Osteoblast (primary cell): ENCODE results near the gene KRT6A. TPM values are rescaled to one million over a fixed set of nuclear protein-coding genes. Genes with fewer than 3 reads are reported as not detected.

ENCODE experiments used
- DNase-seq: peaks from one replicate; pipeline ENCODE4 v3.0.0; 2011; ENCODE audit warnings: low spot score, mixed read lengths; ENCODE audit not compliant: insufficient read length; ENCODE audit errors: missing footprints
- H2AFZ ChIP-seq: 2 replicates; pipeline ENCODE4 v1.6.0; 2011; ENCODE audit warnings: mild to moderate bottlenecking, low read length
- H3K27ac ChIP-seq: 2 replicates; pipeline ENCODE4 v1.5.1; 2011; ENCODE audit warnings: mild to moderate bottlenecking, low read depth, low read length, moderate library complexity
- H3K27me3 ChIP-seq: 2 replicates; pipeline ENCODE4 v1.6.0; 2012; ENCODE audit warnings: mild to moderate bottlenecking, control low read depth, inconsistent platforms, low read length, moderate library complexity; ENCODE audit not compliant: insufficient read depth
- H3K36me3 ChIP-seq: 2 replicates; pipeline ENCODE4 v1.5.1; 2011; ENCODE audit warnings: mild to moderate bottlenecking, low read length, control low read depth, moderate library complexity; ENCODE audit not compliant: insufficient read depth
- H3K4me1 ChIP-seq: 2 replicates; pipeline ENCODE4 v1.5.1; 2011; ENCODE audit warnings: mild to moderate bottlenecking, low read length, control low read depth, moderate library complexity; ENCODE audit not compliant: insufficient read depth
- H3K4me2 ChIP-seq: 2 replicates; pipeline ENCODE4 v1.6.0; 2011; ENCODE audit warnings: mild to moderate bottlenecking, low read length; ENCODE audit not compliant: insufficient read depth
- H3K4me3 ChIP-seq: fragments of 200-600 bp; sonication (generic); 3 replicates; pipeline ENCODE4 v1.5.1; 2012; ENCODE audit warnings: mild to moderate bottlenecking, low read length, inconsistent platforms; ENCODE audit not compliant: insufficient read depth
- H3K79me2 ChIP-seq: 2 replicates; pipeline ENCODE4 v1.6.0; 2012; ENCODE audit warnings: mild to moderate bottlenecking, low read length, control low read depth, inconsistent platforms; ENCODE audit not compliant: insufficient read depth
- H3K9me3 ChIP-seq: 2 replicates; pipeline ENCODE4 v1.5.1; 2011; ENCODE audit warnings: low read depth, low read length, control low read depth
- H4K20me1 ChIP-seq: 2 replicates; pipeline ENCODE4 v1.6.0; 2012; ENCODE audit warnings: mild to moderate bottlenecking, low read length, control low read depth; ENCODE audit not compliant: insufficient read depth
- total RNA-seq: library from RNA; depleted of rRNA; stranded (reverse); fragments of >200 nt; gene quantifications from 2 replicates; pipeline ENCODE4 v1.2.3, GENCODE V29; 2012
- TF ChIP-seq, protein P1 (sequence below): IDR thresholded peaks from 2 replicates; pipeline ENCODE4 v1.5.1; 2011; ENCODE audit warnings: mild to moderate bottlenecking, low read depth, low read length, moderate library complexity; ENCODE audit errors: extremely low read depth

KRT6A gene
- total RNA-seq, result under 0.01 and 0.72 TPM in 2 replicates

GRCh38 chr12:52493172-52493571 lies at the start of gene KRT6A:
Gene KRT6A (minus strand): TSS chr12:52493257. CDS start chr12:52493188, 69 bp downstream.
- H3K4me2 ChIP-seq, result no peak within 1 kb of the TSS

GRCh38 chr12:52542157-52542556 lies 49.1 kb upstream of the KRT6A start:
- H3K27me3 ChIP-seq, result peaks cover 9% of the 10 kb centered on the region
- TF ChIP-seq, protein P1, sequence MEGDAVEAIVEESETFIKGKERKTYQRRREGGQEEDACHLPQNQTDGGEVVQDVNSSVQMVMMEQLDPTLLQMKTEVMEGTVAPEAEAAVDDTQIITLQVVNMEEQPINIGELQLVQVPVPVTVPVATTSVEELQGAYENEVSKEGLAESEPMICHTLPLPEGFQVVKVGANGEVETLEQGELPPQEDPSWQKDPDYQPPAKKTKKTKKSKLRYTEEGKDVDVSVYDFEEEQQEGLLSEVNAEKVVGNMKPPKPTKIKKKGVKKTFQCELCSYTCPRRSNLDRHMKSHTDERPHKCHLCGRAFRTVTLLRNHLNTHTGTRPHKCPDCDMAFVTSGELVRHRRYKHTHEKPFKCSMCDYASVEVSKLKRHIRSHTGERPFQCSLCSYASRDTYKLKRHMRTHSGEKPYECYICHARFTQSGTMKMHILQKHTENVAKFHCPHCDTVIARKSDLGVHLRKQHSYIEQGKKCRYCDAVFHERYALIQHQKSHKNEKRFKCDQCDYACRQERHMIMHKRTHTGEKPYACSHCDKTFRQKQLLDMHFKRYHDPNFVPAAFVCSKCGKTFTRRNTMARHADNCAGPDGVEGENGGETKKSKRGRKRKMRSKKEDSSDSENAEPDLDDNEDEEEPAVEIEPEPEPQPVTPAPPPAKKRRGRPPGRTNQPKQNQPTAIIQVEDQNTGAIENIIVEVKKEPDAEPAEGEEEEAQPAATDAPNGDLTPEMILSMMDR, result no peak
- no peak overlapping the region for H3K4me3 ChIP-seq

More at GRCh38 chr12:52493172-52493571, at the start of gene KRT6A:
- Histone ChIP-seq H3K79me2 (no peaks in the 10 kb centered on the region), H3K27ac (no peak within 1 kb of the TSS), H2AFZ (no peak within 1 kb of the TSS), H3K27me3 (peaks cover 27% of the 10 kb centered on the region), H3K4me3 (no peak within 1 kb of the TSS), H3K36me3 (no peaks in the 10 kb centered on the region), H3K4me1 (peaks cover 40% of the 10 kb centered on the region), H3K9me3 (no peaks in the 10 kb centered on the region), H4K20me1 (no peaks in the 10 kb centered on the region)
- no peak for DNase-seq
- TF ChIP-seq, protein P1, result no peak

GRCh38 chr12:52541709-52542108 lies 48.7 kb upstream of the KRT6A start:
- Histone ChIP-seq H3K4me2 (no peak overlapping the region), H2AFZ (no peak overlapping the region), H4K20me1 (no peaks in the 10 kb centered on the region), H3K4me1 (no peaks in the 10 kb centered on the region), H3K27ac (no peak overlapping the region), H3K79me2 (no peaks in the 10 kb centered on the region), H3K9me3 (no peaks in the 10 kb centered on the region), H3K36me3 (no peaks in the 10 kb centered on the region), H3K4me3 (no peak overlapping the region), H3K27me3 (peaks cover 9% of the 10 kb centered on the region)
- no peak for DNase-seq
- TF ChIP-seq, protein P1, result no peak

More at GRCh38 chr12:52542157-52542556, 49.1 kb upstream of the KRT6A start:
- no peak overlapping the region for H3K27ac ChIP-seq
- H3K9me3 ChIP-seq, result no peaks in the 10 kb centered on the region
- H4K20me1 ChIP-seq, result no peaks in the 10 kb centered on the region
- no peak overlapping the region for H3K4me2 ChIP-seq
- H3K36me3 ChIP-seq, result no peaks in the 10 kb centered on the region
- H3K79me2 ChIP-seq, result no peaks in the 10 kb centered on the region
- no peak for DNase-seq
- H3K4me1 ChIP-seq, result no peaks in the 10 kb centered on the region
- H2AFZ ChIP-seq, result no peak overlapping the region

- Histone ChIP-seq H3K36me3 (no peaks in the 10 kb centered on the region), H2AFZ (no peak overlapping the region), H3K79me2 (no peaks in the 10 kb centered on the region), H3K4me2 (no peak overlapping the region), H3K9me3 (no peaks in the 10 kb centered on the region), H3K4me1 (no peaks in the 10 kb centered on the region), H3K27ac (no peak overlapping the region), H3K4me3 (no peak overlapping the region), H4K20me1 (no peaks in the 10 kb centered on the region), H3K27me3 (peaks cover 9% of the 10 kb centered on the region)
- no peak for DNase-seq
- TF ChIP-seq, protein P1, result no peak
These were observed 47.5 kb upstream of the KRT6A start for GRCh38 chr12:52540531-52540930.
